C4-2B (cell line): ENCODE measurements around the gene KLF2.

Experiments
- ZFX ChIP-seq: fragments of 450-650 bp; IDR thresholded peaks from 2 replicates; pipeline ENCODE4 v1.6.1; 2017
- TF ChIP-seq, protein P1 (sequence below): fragments of 450-650 bp; conservative IDR thresholded peaks from 2 replicates; pipeline ENCODE4 v1.5.1; 2017; ENCODE audit warnings: mild to moderate bottlenecking

GRCh38 chr19:16372065-16372915 lies 47.7 kb downstream of the KLF2 start:
- TF ChIP-seq, protein P1, sequence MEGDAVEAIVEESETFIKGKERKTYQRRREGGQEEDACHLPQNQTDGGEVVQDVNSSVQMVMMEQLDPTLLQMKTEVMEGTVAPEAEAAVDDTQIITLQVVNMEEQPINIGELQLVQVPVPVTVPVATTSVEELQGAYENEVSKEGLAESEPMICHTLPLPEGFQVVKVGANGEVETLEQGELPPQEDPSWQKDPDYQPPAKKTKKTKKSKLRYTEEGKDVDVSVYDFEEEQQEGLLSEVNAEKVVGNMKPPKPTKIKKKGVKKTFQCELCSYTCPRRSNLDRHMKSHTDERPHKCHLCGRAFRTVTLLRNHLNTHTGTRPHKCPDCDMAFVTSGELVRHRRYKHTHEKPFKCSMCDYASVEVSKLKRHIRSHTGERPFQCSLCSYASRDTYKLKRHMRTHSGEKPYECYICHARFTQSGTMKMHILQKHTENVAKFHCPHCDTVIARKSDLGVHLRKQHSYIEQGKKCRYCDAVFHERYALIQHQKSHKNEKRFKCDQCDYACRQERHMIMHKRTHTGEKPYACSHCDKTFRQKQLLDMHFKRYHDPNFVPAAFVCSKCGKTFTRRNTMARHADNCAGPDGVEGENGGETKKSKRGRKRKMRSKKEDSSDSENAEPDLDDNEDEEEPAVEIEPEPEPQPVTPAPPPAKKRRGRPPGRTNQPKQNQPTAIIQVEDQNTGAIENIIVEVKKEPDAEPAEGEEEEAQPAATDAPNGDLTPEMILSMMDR = no peak
- no peak for TF ChIP-seq ZFX
